HepG2 (cell line): ENCODE data around the gene AMD1.

Experiments
- ERF ChIP-seq: IDR thresholded peaks from 2 replicates; pipeline ENCODE4 v1.6.1; 2018; ENCODE audit warnings: missing biosample characterization, missing genetic modification reagents
- MYC ChIP-seq: sonication (generic); formaldehyde crosslinking; IDR thresholded peaks from 2 replicates; pipeline ENCODE4 v1.9.0; 2021; ENCODE audit warnings: missing genetic modification reagents, borderline replicate concordance
- POLR2A ChIP-seq, 2 experiments: IDR thresholded peaks; 2 replicates each; pipeline ENCODE4 v1.6.1; 2011; ENCODE audit warnings: low read depth in 2 of 2, low read length in 2 of 2, mild to moderate bottlenecking in 1 of 2, moderate library complexity in 1 of 2; ENCODE audit not compliant: insufficient read depth in 1 of 2
- ZNF713 ChIP-seq: sonication (generic); formaldehyde crosslinking; IDR thresholded peaks from 2 replicates; pipeline ENCODE4 v1.4.0; 2020; ENCODE audit warnings: mild to moderate bottlenecking, missing genetic modification reagents

- TF ChIP-seq ERF (no peak), ZNF713 (CRISPR knock-in tag) (no peak), POLR2A (IDR thresholded peaks at IDR 0.05; ENCODE audit: insufficient read depth in 1 of 2, low read depth in 2 of 2, low read length in 2 of 2) (no peak), MYC (CRISPR knock-in tag) (no peak)
These were observed 21.8 kb upstream of the AMD1 start for GRCh38 chr6:110852773-110853172.
